Mesendoderm (in vitro differentiated cells): ENCODE data around the gene GALNTL6.

ENCODE experiments used
- DNase-seq: peaks from one replicate; pipeline ENCODE4 v3.0.0; 2013
- H2AK5ac ChIP-seq: 2 replicates; pipeline ENCODE4 v1.6.1; 2013; ENCODE audit warnings: low read length, inconsistent platforms
- H2BK120ac ChIP-seq: 2 replicates; pipeline ENCODE4 v1.6.1; 2013; ENCODE audit warnings: low read depth, mild to moderate bottlenecking, low read length, moderate library complexity, mixed read lengths
- H2BK15ac ChIP-seq: replicated peaks from 2 replicates; pipeline ENCODE4 v1.6.1; 2013; ENCODE audit warnings: low read depth, mild to moderate bottlenecking, moderate library complexity
- H2BK5ac ChIP-seq: 2 replicates; pipeline ENCODE4 v1.6.1; 2013; ENCODE audit warnings: low read length, inconsistent platforms
- H3K18ac ChIP-seq: 2 replicates; pipeline ENCODE4 v1.6.1; 2013; ENCODE audit warnings: mild to moderate bottlenecking, low read length, mixed read lengths
- H3K23ac ChIP-seq: one replicate; pipeline ENCODE4 v1.6.1; 2013; ENCODE audit warnings: low read length
- H3K27ac ChIP-seq: 2 replicates; pipeline ENCODE4 v1.5.1; 2013; ENCODE audit warnings: low read depth, mild to moderate bottlenecking, inconsistent platforms, low read length, moderate library complexity
- H3K27me3 ChIP-seq: 2 replicates; pipeline ENCODE4 v1.6.1; 2013; ENCODE audit warnings: low read length, control low read depth, mild to moderate bottlenecking, inconsistent platforms; ENCODE audit not compliant: insufficient read depth, poor library complexity
- H3K36me3 ChIP-seq: 2 replicates; pipeline ENCODE4 v1.6.1; 2013; ENCODE audit warnings: low read length, inconsistent platforms; ENCODE audit not compliant: control insufficient read depth, insufficient read depth
- H3K4ac ChIP-seq: one replicate; pipeline ENCODE4 v1.6.1; 2013; ENCODE audit warnings: low read depth, mild to moderate bottlenecking, low read length, moderate library complexity
- H3K4me1 ChIP-seq: 2 replicates; pipeline ENCODE4 v1.6.1; 2013; ENCODE audit warnings: low read depth, low read length, inconsistent platforms; ENCODE audit not compliant: control insufficient read depth
- H3K4me2 ChIP-seq: 2 replicates; pipeline ENCODE4 v1.6.1; 2013; ENCODE audit warnings: low read length
- H3K4me3 ChIP-seq: 2 replicates; pipeline ENCODE4 v1.5.1; 2013; ENCODE audit warnings: mild to moderate bottlenecking, low read length
- H3K56ac ChIP-seq: one replicate; pipeline ENCODE4 v1.6.1; 2013; ENCODE audit warnings: low read length
- H3K79me1 ChIP-seq: 2 replicates; pipeline ENCODE4 v1.6.1; 2013; ENCODE audit warnings: low read length, inconsistent platforms
- H3K79me2 ChIP-seq: 2 replicates; pipeline ENCODE4 v1.6.1; 2013; ENCODE audit warnings: mild to moderate bottlenecking, low read length; ENCODE audit not compliant: control insufficient read depth, insufficient read depth
- H3K9ac ChIP-seq: 2 replicates; pipeline ENCODE4 v1.6.1; 2013; ENCODE audit warnings: low read length, inconsistent platforms
- H4K5ac ChIP-seq: one replicate; pipeline ENCODE4 v1.6.1; 2013; ENCODE audit warnings: low read length
- H4K8ac ChIP-seq: one replicate; pipeline ENCODE4 v1.6.1; 2013; ENCODE audit warnings: low read depth, mild to moderate bottlenecking, control low read depth, low read length, moderate library complexity
- WGBS: extraction: QIAGEN DNeasy Blood & Tissue Kit; methylation state at CpG from one replicate; pipeline ENCODE4 v1.1.7; 2013; ENCODE audit warnings: low lambda C conversion rate, missing lambda C conversion rate; ENCODE audit not compliant: insufficient coverage; ENCODE audit errors: extremely low coverage; 5-methylcytosine and 5-hydroxymethylcytosine counted together

GALNTL6 gene

DNA sequence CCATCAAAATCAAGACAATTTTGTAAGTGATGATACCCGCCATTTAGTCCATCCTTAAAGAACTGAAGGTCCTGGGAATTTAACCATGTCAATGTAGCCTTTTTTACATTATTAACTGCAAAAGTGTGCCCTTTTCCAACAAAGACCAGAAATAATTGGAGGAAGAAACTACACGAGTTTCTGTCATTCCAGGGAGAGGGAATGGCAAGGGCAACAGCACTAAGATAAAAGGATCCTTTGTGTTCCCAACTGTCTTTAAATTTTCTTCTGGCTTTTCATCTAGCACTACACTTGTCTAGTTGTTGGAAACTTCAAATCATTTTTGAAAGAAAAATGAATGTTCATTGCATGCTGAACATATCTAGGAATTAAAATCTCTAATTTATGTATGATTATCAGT is 286.2 kb downstream of the GALNTL6 start:
- Histone ChIP-seq H3K4me3 (no peak overlapping the region), H4K8ac (no peak overlapping the region), H3K79me1 (no peaks in the 10 kb centered on the region), H3K56ac (no peak overlapping the region), H3K79me2 (no peaks in the 10 kb centered on the region), H3K9ac (no peak overlapping the region), H3K4me2 (no peak overlapping the region), H3K18ac (no peak overlapping the region), H4K5ac (no peak overlapping the region), H2BK5ac (no peak overlapping the region), H2AK5ac (no peak overlapping the region), H3K36me3 (no peaks in the 10 kb centered on the region), H3K27ac (no peak overlapping the region), H2BK15ac (no peak overlapping the region), H2BK120ac (no peak overlapping the region), H3K4ac (no peak overlapping the region), H3K27me3 (no peaks in the 10 kb centered on the region), H3K4me1 (no peaks in the 10 kb centered on the region), H3K23ac (no peak overlapping the region)
- no CpG with 5 or more reads among the region's 2 CpGs for WGBS
- DNase-seq: no peak

DNA sequence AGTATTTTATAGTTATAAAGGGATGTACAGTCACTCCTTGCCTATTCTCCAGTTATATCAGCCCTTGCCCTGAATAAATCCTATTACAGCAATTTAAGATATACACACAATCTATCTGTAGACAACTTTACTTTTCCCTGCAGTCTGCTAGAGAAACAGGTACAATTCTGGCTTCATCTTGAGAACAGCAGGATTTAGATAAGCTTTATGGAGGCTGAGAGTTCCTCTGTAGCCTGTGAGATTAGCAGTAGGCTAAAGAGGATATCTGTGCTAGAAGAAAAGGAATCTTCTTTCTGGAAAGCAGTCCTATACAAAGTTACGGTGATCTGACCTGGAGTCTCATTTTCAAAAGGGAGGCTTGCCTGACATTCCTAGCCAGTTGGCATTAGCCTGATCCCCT is 290.3 kb downstream of the GALNTL6 start:
- Histone ChIP-seq H4K5ac (no peak overlapping the region), H2BK5ac (no peak overlapping the region), H3K4ac (no peak overlapping the region), H4K8ac (no peak overlapping the region), H2AK5ac (no peak overlapping the region), H3K9ac (no peak overlapping the region), H3K23ac (no peak overlapping the region), H3K4me2 (no peak overlapping the region), H3K4me3 (no peak overlapping the region), H3K4me1 (no peaks in the 10 kb centered on the region), H3K79me1 (no peaks in the 10 kb centered on the region), H2BK120ac (no peak overlapping the region), H3K27ac (no peak overlapping the region), H3K36me3 (no peaks in the 10 kb centered on the region), H2BK15ac (no peak overlapping the region), H3K79me2 (no peaks in the 10 kb centered on the region), H3K18ac (no peak overlapping the region), H3K27me3 (no peaks in the 10 kb centered on the region), H3K56ac (no peak overlapping the region)
- no CpG with 5 or more reads among the region's 1 CpG for WGBS
- DNase-seq: no peak

DNA sequence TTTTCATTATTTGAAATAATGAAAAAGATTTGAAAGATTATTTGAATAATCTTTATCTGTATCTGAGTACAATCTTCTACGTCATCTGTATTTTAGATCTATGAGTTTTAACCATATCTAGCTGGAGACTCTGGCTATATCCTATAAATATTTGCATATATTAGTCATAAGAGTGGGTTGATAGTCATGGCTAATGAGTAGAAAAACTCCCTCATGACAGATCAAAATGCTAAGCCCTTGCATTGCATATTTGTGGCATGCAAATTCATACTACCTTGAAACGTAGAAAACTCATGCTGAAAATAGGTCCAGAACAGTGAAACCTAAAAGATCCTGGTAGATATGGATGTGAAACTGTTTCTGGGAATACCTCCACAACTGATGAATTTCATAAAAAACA is 291.3 kb downstream of the GALNTL6 start:
- no peaks in the 10 kb centered on the region for H3K27me3 ChIP-seq
- no CpG with 5 or more reads among the region's 2 CpGs for WGBS
- no peak overlapping the region for H3K9ac ChIP-seq
- no peaks in the 10 kb centered on the region for H3K79me2 ChIP-seq
- no peak overlapping the region for H3K23ac ChIP-seq
- no peak overlapping the region for H3K4me2 ChIP-seq
- H2BK120ac ChIP-seq: no peak overlapping the region
- no peak overlapping the region for H4K5ac ChIP-seq
- H3K4ac ChIP-seq: no peak overlapping the region
- no peak overlapping the region for H3K56ac ChIP-seq
- H3K36me3 ChIP-seq: no peaks in the 10 kb centered on the region
- H2BK15ac ChIP-seq: no peak overlapping the region
- H3K4me1 ChIP-seq: no peaks in the 10 kb centered on the region
- H3K79me1 ChIP-seq: no peaks in the 10 kb centered on the region
- DNase-seq: no peak
- no peak overlapping the region for H3K18ac ChIP-seq
- no peak overlapping the region for H3K27ac ChIP-seq
- no peak overlapping the region for H2AK5ac ChIP-seq
- no peak overlapping the region for H2BK5ac ChIP-seq
- H4K8ac ChIP-seq: no peak overlapping the region
- H3K4me3 ChIP-seq: no peak overlapping the region

DNA sequence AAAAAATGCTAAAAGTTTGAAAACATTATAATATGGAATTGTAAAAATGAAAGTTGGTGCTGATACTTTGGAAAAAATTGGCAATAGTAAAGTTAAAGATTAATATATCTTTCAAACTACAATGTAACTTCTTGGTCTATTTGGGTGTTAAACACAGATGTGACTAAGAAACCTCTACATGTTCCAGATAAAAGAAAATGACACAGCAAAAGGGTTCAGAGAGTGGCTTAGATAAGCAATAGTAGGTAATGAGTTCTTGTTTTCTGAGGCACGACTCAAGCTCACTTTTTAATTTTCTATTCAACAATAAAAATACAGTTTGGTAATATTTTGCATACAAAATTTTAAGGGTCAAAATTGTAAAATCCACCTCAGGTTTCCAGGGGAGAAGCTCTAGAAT is 292.7 kb downstream of the GALNTL6 start:
- no peak overlapping the region for H2AK5ac ChIP-seq
- no peaks in the 10 kb centered on the region for H3K27me3 ChIP-seq
- H3K79me1 ChIP-seq: no peaks in the 10 kb centered on the region
- no peak overlapping the region for H4K5ac ChIP-seq
- H3K27ac ChIP-seq: no peak overlapping the region
- no peak overlapping the region for H3K18ac ChIP-seq
- H3K79me2 ChIP-seq: no peaks in the 10 kb centered on the region
- no peak overlapping the region for H4K8ac ChIP-seq
- no peak overlapping the region for H3K9ac ChIP-seq
- no CpG with 5 or more reads among the region's 1 CpG for WGBS
- no peak for DNase-seq
- H3K4me3 ChIP-seq: no peak overlapping the region
- H2BK120ac ChIP-seq: no peak overlapping the region
- no peak overlapping the region for H3K4ac ChIP-seq
- H3K56ac ChIP-seq: no peak overlapping the region
- no peaks in the 10 kb centered on the region for H3K36me3 ChIP-seq
- H3K4me2 ChIP-seq: no peak overlapping the region
- no peak overlapping the region for H3K23ac ChIP-seq
- H2BK15ac ChIP-seq: no peak overlapping the region
- no peak overlapping the region for H2BK5ac ChIP-seq
- no peaks in the 10 kb centered on the region for H3K4me1 ChIP-seq

DNA sequence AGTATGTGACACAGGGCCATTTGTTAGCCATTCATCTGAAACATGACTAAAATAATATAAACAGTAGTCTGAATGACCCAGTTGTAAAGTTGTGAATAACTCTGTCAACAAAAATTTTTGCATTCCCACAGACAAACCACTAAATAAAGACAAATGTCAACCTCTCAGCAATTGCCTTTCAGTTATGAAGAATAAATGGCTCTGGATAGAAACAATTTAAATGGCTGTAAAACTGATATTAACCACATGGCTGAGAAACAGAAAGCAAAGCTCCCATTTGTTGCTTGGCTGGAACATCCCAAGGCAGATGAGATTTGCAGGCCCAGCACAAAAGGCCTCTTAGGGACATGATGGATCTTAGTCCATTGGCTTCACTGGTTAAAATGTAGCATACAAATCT is 296.3 kb downstream of the GALNTL6 start:
- Histone ChIP-seq H3K4me2 (no peak overlapping the region), H2BK15ac (no peak overlapping the region), H3K79me1 (no peaks in the 10 kb centered on the region), H2BK120ac (no peak overlapping the region), H4K5ac (no peak overlapping the region), H3K79me2 (no peaks in the 10 kb centered on the region), H4K8ac (no peak overlapping the region), H3K36me3 (no peaks in the 10 kb centered on the region), H2BK5ac (no peak overlapping the region), H3K27ac (no peak overlapping the region), H3K4ac (no peak overlapping the region), H3K9ac (no peak overlapping the region), H3K56ac (no peak overlapping the region), H3K4me3 (no peak overlapping the region), H2AK5ac (no peak overlapping the region), H3K4me1 (no peaks in the 10 kb centered on the region), H3K27me3 (no peaks in the 10 kb centered on the region), H3K18ac (no peak overlapping the region), H3K23ac (no peak overlapping the region)
- DNase-seq: no peak

DNA sequence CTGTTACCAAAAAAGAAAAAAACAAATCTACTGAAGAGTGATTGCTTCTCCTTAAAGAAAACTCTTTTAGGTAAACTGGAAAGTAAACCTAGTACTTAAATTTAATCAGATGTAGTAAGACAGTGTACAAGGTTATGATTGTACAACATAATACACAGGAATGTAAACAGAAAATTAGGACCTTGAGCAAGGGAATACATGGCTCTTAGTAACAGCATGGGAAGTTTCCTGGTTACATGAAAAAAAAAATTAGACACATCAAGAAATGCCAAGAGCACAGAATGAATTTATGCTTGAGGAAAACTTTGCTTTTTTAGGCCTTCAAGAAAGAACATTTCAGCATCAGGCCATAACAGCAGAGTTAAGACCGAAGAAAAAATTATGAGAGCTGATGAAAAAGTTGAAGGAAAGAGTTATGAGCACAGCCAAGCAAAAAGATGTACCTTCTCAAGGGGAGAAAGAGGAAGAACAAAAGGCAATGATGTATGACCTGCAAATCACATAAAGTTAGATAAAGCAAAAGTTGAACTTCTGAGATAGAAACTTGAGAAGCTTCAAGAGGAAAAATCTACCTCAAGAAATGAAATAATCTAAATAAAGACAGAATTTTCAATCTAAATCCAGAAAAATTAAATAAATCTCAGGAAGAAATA is 311.6 kb downstream of the GALNTL6 start:
- Histone ChIP-seq H4K5ac (no peak overlapping the region), H3K4me1 (no peaks in the 10 kb centered on the region), H2AK5ac (no peak overlapping the region), H3K79me1 (no peaks in the 10 kb centered on the region), H4K8ac (no peak overlapping the region), H3K79me2 (no peaks in the 10 kb centered on the region), H3K23ac (no peak overlapping the region), H2BK15ac (no peak overlapping the region), H3K18ac (no peak overlapping the region), H3K4me3 (no peak overlapping the region), H3K4me2 (no peak overlapping the region), H3K4ac (no peak overlapping the region), H3K27ac (no peak overlapping the region), H2BK120ac (no peak overlapping the region), H3K36me3 (no peaks in the 10 kb centered on the region), H2BK5ac (no peak overlapping the region), H3K9ac (no peak overlapping the region), H3K56ac (no peak overlapping the region), H3K27me3 (no peaks in the 10 kb centered on the region)
- DNase-seq: no peak
- no CpG with 5 or more reads among the region's 1 CpG for WGBS
